ENCODE data around the gene RMDN2. TPM values are rescaled to one million over a fixed set of nuclear protein-coding genes. Genes with fewer than 3 reads are reported as not detected.

Gene RMDN2
- total and polyA plus RNA-seq, 8 donors: 2.4 to 6.6 (median 3.7) TPM

GRCh38 chr2:37885329-37885993 is 39.6 kb upstream of the RMDN2 start:
- Histone ChIP-seq H3K36me3 (no peaks in the 10 kb centered on the region), H3K9me3 (no peaks in the 10 kb centered on the region), H3K4me1 (no peaks in the 10 kb centered on the region), H3K27me3 (no peaks in the 10 kb centered on the region), H3K27ac (no peak overlapping the region), H3K4me3 (no peak overlapping the region)
- 54 to 70% methylated on average over 3 of the region's 3 CpGs for WGBS, 2 donors
- DNase-seq (no peak), ATAC-seq (no peak), FAIRE-seq (no peak)
- no peak for TF ChIP-seq CTCF (IDR thresholded peaks at IDR 0.05)
- intact Hi-C loops (cut with DNase I): no loop called here

- H3K36me3 ChIP-seq: no peaks in the 10 kb centered on the region
- DNase-seq (no peak), FAIRE-seq (no peak), ATAC-seq (peak in 1 of 4 donors; percentile 57)
- intact Hi-C loops (cut with DNase I): no loop called here
- no peaks in the 10 kb centered on the region for H3K9me3 ChIP-seq
- 67 to 82% methylated on average over 5 of the region's 5 CpGs for WGBS, 2 donors
- H3K27me3 ChIP-seq: no peaks in the 10 kb centered on the region
- no peak overlapping the region for H3K4me3 ChIP-seq
- TF ChIP-seq CTCF (IDR thresholded peaks at IDR 0.05): no peak
- no peaks in the 10 kb centered on the region for H3K4me1 ChIP-seq
- H3K27ac ChIP-seq: no peak overlapping the region
These were observed 38.3 kb upstream of the RMDN2 start for GRCh38 chr2:37886745-37887144.

GRCh38 chr2:37887286-37887685 is 37.8 kb upstream of the RMDN2 start:
- ATAC-seq (no peak), DNase-seq (no peak), FAIRE-seq (no peak)
- Histone ChIP-seq H3K4me3 (no peak overlapping the region), H3K27ac (no peak overlapping the region), H3K36me3 (no peaks in the 10 kb centered on the region), H3K4me1 (no peaks in the 10 kb centered on the region), H3K27me3 (no peaks in the 10 kb centered on the region), H3K9me3 (no peaks in the 10 kb centered on the region)
- WGBS, 2 donors: 51 to 57% methylated on average over 4 of the region's 4 CpGs
- TF ChIP-seq CTCF (IDR thresholded peaks at IDR 0.05): no peak
- intact Hi-C loops (cut with DNase I): no loop called here

- FAIRE-seq: no peak
- Histone ChIP-seq H3K9me3 (no peaks in the 10 kb centered on the region), H3K4me1 (no peaks in the 10 kb centered on the region), H3K27ac (no peak overlapping the region), H3K36me3 (no peaks in the 10 kb centered on the region), H3K4me3 (no peak overlapping the region), H3K27me3 (no peaks in the 10 kb centered on the region)
- peak; percentile 62 to 72 (median 65) for TF ChIP-seq CTCF (IDR thresholded peaks at IDR 0.05)
- peak; percentile 88 to 97 (median 92) for ATAC-seq
- intact Hi-C loops (cut with DNase I): no loop called here
- WGBS, 2 donors: 16 to 20% methylated on average over 8 of the region's 8 CpGs
- DNase-seq: peak; percentile 42 to 88 (median 72)
These were observed 34.1 kb upstream of the RMDN2 start for GRCh38 chr2:37890893-37891495.

GRCh38 chr2:37891846-37892435 is 33.1 kb upstream of the RMDN2 start:
- ATAC-seq (no peak), DNase-seq (no peak), FAIRE-seq (no peak)
- H3K27ac ChIP-seq: no peak overlapping the region
- no peak overlapping the region for H3K4me3 ChIP-seq
- no peaks in the 10 kb centered on the region for H3K9me3 ChIP-seq
- H3K4me1 ChIP-seq: no peaks in the 10 kb centered on the region
- no peaks in the 10 kb centered on the region for H3K36me3 ChIP-seq
- no peak for TF ChIP-seq CTCF (IDR thresholded peaks at IDR 0.05)
- H3K27me3 ChIP-seq: no peaks in the 10 kb centered on the region
- intact Hi-C loops (cut with DNase I): no loop called here
- 43 to 44% methylated on average over 5 of the region's 5 CpGs for WGBS, 2 donors
